Hematopoietic multipotent progenitor cell treated with erythropoietin and hydrocortisone succinate and interleukin-3 and kit ligand, for 17 days (in vitro differentiated cells): ENCODE results near the gene GLCCI1.
"Not testable (repeated sequence)": the region's sequence is repeated elsewhere in the genome, so short reads cannot be mapped to it uniquely, and the experiment has no call there.

Experiments
- DNase-seq: peaks from one replicate; pipeline ENCODE4 v3.0.0-alpha.2; 2015; ENCODE audit warnings: low spot score

The GLCCI1 gene

DNA sequence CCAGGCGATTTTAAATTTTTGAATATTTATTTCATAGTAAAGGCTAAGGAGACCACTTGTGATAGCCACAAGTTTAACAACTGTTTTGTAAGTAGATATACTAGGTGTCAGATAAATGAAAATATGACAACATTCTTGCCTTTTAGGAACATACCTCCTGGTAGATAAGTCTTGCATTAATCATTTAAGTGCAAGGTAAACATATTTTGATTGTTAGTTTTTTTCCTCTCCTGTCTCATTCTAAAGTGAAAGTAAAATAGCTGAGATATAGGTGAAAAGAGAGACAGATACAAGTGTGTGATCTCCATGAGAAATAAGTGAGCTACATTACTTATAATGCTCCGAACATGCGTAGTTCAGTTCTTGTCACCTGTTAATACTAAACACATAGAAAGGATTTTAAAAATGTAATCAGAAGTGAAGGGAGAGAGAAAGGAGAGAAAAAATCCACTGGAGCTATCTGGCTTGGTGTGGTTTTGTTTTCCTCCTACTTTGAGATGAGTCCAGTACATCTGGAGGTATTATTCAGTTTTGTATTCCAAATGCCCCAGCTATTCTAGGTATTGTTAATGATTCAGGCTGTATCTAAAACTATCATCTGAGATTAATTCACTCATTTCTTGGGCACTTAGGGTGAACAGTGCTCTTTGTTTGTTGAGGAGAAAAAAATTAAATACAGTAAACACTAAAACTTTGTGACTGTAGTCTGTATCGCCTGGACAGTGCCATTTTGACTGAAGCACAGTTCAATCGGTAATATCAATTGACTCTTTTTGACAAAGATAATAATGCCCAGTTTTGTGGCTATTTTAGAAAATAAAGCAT is 21.2 kb downstream of the GLCCI1 start:
- DNase-seq = peak; percentile 32

DNA sequence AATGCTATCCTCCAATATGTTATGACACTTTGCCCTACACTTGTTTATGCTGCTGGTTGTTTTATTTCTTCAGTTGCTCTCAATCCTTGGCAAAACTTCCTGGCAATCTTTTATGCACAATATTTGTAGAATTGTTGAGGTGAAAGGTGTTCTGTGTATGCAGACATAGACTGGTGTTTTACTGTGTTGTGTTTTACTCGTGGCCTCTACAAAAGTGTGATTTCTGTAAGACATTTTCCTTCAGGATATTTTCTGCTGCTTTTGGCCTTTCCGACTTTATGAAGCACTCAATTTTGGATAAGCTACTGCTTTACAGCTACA is 21.8 kb downstream of the GLCCI1 start:
- no peak for DNase-seq

GRCh38 chr7:7992506-7992905 is 23.9 kb downstream of the GLCCI1 start:
- no peak for DNase-seq

DNA sequence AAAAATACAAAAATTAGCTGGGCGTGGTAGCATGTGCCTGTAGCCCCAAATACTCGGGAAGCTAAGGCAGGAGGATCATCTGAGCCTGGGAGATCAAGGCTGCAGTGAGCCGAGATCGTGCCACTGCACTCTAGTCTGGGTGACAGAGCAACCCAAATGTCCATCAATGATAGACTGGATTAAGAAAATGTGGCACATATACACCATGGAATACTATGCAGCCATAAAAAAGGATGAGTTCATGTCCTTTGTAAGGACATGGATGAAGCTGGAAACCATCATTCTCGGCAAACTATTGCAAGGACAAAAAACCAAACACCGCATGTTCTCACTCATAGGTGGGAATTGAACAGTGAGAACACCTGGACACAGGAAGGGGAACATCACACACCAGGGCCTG is 26.8 kb downstream of the GLCCI1 start:
- not testable (repeated sequence) for DNase-seq

GRCh38 chr7:7996568-7996967 is 28.0 kb downstream of the GLCCI1 start:
- DNase-seq = no peak

DNA sequence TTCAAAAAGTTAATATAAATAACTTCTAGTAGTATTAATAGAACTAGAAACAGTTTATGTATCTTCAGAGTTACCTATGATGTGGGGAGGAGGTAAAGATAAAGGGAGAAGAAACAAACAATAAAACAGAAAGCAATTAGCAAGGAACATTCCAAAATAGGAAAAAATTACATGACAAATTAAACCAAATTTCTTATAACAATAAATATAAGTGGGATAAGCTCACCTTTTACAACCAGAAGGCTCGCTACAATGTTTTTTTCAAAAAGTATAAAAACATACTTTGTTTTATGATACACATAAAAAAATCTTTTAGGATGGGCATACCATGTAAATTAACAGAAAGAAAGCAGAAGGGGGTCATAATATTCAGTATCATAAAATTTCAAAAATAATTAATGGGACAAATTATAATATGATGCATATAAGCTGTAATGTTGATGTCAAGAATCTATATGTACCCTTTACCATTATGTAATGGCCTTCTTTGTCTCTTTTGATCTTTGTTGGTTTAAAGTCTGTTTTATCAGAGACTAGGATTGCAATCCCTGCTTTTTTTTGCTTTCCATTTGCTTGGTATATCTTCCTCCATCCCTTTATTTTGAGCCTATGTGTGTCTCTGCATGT is 31.8 kb downstream of the GLCCI1 start:
- DNase-seq = no peak

DNA sequence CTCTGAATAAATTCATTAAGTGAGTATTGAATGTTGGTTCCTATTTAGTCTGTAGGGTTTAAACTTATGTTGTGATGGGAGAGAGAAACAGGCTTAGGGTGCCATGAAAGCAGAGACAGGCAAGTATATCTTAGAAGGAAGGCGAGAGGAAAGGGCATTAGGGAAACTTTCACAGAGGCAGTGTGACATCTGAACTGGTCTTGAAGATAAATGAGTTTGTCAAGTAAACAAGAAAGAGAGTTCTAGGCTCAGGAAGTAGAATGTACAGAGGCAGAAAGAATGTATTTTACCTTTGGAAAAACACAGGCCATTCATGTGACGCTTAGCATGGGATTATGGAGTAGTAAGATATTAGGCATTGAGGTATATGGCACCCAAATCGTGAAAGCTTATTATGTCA is 34.5 kb downstream of the GLCCI1 start:
- DNase-seq = no peak

- DNase-seq = no peak
Observed at GRCh38 chr7:8005279-8005678, 36.7 kb downstream of the GLCCI1 start.

DNA sequence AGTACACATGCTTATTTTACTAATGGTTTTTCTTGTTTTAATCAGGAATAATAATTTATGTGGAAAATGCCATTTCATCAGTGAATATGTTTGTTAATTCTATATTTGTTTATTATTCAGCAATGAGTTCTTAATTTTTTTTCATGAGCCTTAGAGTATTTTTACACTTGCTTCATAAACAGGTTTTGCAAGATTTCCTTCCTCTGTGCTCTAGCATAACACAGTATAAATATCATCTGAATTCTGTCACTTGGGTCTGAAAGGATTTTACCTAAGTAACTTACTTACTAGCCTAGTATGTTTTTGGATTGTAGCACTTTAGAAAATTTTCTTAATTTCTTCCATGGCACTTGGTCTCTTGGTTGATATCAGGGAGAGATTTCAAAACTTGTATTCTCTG is 45.8 kb downstream of the GLCCI1 start:
- DNase-seq = no peak

- DNase-seq = no peak
Observed at GRCh38 chr7:8015100-8015745, 46.6 kb downstream of the GLCCI1 start.

DNA sequence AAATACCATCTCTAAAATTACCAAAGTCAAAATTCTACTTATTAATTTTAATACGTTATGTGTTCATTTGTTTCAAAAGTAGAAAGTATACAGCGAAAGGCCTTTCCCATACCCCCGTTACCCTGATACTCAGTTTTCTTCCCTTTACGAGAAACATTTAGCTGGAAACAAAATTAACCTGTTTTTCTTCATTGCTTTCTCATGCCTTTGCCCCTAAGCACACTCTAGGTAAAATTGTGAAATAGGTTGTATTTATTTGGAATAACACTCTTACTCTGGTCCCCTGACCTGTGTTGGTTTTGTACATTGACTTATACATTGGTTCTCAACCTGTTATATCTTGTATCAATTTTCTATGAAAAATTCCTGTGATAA is 47.1 kb downstream of the GLCCI1 start:
- DNase-seq = no peak

GRCh38 chr7:8017423-8017822 is 48.8 kb downstream of the GLCCI1 start:
- no peak for DNase-seq

DNA sequence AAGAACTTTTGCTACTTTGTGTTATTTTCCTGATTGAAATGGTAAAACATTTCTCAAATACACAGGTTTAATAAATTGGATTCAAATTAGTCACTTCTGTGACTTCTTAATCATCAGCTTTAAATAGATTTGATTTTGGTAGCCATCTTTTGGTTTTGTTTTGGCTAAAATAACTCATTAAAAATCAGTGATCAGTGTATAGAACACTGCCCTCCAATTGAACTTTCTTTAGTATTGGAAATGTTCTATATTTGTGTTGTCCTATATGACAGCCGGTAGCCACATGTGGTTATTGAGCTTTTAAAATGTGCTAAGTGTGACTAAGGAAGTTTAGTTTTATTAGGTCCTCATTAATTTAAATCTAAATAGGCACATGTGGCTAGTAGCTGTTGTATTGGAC is 50.4 kb downstream of the GLCCI1 start:
- no peak for DNase-seq

GRCh38 chr7:8022628-8023027 is 54.0 kb downstream of the GLCCI1 start:
- no peak for DNase-seq

GRCh38 chr7:8035192-8035591 is 66.6 kb downstream of the GLCCI1 start:
- peak; percentile 60 for DNase-seq

DNA sequence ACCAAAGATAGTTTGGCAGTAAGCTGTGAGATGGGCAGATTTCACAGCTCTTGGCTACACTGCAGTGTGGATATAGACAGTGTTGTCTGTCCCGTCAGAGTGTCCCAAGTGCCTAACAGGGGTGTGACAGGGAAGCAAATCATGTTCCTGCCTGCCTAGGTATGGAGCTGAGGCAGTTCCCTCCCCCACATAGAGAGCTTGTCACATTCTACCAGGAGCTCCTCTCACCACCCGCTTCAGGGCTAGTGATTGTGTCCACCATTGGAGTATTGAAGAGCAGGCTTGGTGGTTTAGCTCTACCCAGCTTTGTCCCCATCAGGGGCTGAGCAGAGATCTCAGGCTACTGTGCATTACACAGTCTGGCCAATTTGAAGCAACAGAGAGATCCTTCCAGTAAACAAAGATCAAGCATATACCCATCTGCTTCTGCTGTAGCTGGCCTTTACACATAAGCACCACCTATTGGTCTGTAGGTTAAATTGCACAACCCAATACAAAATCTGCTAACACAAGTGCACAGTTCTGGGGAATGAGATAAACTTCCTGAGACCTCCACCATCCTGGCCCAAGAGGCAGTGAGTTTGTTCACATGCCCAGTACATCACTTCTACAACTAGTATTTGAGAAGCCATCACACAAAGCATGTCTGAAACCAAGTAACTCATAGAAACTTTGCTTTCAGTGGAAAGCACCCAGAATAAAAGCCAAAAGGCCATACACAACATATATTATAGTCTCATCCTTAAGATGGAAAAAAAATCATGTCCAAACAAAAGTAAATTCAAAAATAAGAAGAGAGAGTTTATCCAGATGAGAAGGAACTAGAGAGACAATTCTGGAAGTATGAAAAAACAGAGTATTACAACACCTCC is 67.3 kb downstream of the GLCCI1 start:
- peak; percentile 65 for DNase-seq

- DNase-seq = no peak
Observed at GRCh38 chr7:8037151-8037550, 68.6 kb downstream of the GLCCI1 start.

GRCh38 chr7:8040768-8041369 is 72.3 kb downstream of the GLCCI1 start:
- DNase-seq = no peak

- no peak for DNase-seq
Observed at GRCh38 chr7:8042796-8043535, 74.4 kb downstream of the GLCCI1 start.

DNA sequence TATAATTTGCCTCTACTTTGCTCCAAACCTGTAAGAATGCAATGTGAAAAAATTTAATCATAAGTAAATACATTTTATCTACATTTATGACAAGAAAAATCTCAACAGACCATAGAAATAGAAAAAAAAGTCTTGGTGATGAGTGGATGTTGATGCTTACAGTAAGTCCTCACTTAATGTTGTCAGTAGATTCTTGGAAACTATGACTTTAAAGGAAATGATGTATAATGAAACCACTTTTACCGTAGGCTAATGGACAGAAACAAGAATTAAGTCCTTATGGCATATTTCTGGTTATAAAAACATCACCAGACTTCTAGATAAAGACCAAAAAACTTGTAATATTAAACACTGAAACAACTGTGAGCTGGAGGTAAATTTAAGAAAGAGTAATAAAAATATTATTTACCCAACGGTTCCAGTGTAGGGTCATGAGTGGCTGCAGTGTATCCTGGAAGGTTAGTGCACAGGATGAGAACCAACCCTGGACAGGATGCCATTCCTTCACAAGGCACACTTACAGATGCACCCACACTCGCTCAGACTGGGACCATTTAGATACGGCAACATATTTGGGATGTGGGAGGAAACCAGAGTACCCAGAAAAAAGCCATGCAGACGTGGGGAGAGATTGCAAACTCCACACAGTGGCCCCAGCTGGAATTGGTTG is 76.3 kb downstream of the GLCCI1 start:
- DNase-seq = no peak

- DNase-seq = not testable (repeated sequence)
Observed at GRCh38 chr7:8048067-8048466, 79.5 kb downstream of the GLCCI1 start.
